Subcutaneous abdominal adipose tissue (tissue), 5 donors: ENCODE measurements around the gene NPTX1.

Experiments
- H3K27ac ChIP-seq: one replicate; pipeline ENCODE4 v1.7.0; 2013; ENCODE audit warnings: low read depth, mild to moderate bottlenecking, inconsistent platforms, low read length, moderate library complexity
- H3K27me3 ChIP-seq, 5 donors: one replicate each; pipeline ENCODE4 v1.7.0; 2013; ENCODE audit warnings: low read length in 5 of 5, inconsistent platforms in 1 of 5; ENCODE audit not compliant: control insufficient read depth in 5 of 5, insufficient read depth in 4 of 5
- H3K36me3 ChIP-seq, 5 donors: one replicate each; pipeline ENCODE4 v1.7.0; 2013; ENCODE audit warnings: low read length in 5 of 5; ENCODE audit not compliant: control insufficient read depth in 5 of 5, insufficient read depth in 5 of 5
- H3K4me1 ChIP-seq, 5 donors: one replicate each; pipeline ENCODE4 v1.7.0; 2013; ENCODE audit warnings: low read length in 5 of 5, mild to moderate bottlenecking in 3 of 5, moderate library complexity in 1 of 5; ENCODE audit not compliant: control insufficient read depth in 5 of 5, insufficient read depth in 5 of 5
- H3K4me3 ChIP-seq, 5 donors: one replicate each; pipeline ENCODE4 v1.7.0; 2013; ENCODE audit warnings: low read length in 5 of 5, low read depth in 1 of 5
- H3K9ac ChIP-seq, 5 donors: one replicate each; pipeline ENCODE4 v1.7.0; 2013; ENCODE audit warnings: low read length in 5 of 5, mild to moderate bottlenecking in 4 of 5, moderate library complexity in 3 of 5
- H3K9me3 ChIP-seq, 5 donors: one replicate each; pipeline ENCODE4 v1.7.0; 2013; ENCODE audit warnings: low read length in 5 of 5; ENCODE audit not compliant: control insufficient read depth in 5 of 5
- donor health status: healthy.
- donor health status: healthy.
- donor health status: healthy.
- donor health status: healthy.
- donor health status: healthy.

NPTX1 gene

GRCh38 chr17:80480248-80480647, 3.8 kb upstream of the NPTX1 start:
- H3K9ac ChIP-seq: no peak overlapping the region
- H3K27ac ChIP-seq: no peak overlapping the region
- H3K4me1 ChIP-seq: peaks cover 0 to 31% (median 23%) of the 10 kb centered on the region in 5 donors
- H3K27me3 ChIP-seq: peaks cover 43 to 72% (median 64%) of the 10 kb centered on the region in 5 donors
- no peaks in the 10 kb centered on the region for H3K36me3 ChIP-seq
- no peaks in the 10 kb centered on the region for H3K9me3 ChIP-seq
- no peak overlapping the region for H3K4me3 ChIP-seq

GRCh38 chr17:80479246-80479566, 2.8 kb upstream of the NPTX1 start:
- Histone ChIP-seq H3K27ac (no peak overlapping the region), H3K27me3 (peaks cover 47 to 82% (median 74%) of the 10 kb centered on the region in 5 donors), H3K9ac (no peak overlapping the region), H3K4me1 (peaks cover 0 to 40% (median 33%) of the 10 kb centered on the region in 5 donors), H3K36me3 (no peaks in the 10 kb centered on the region), H3K4me3 (no peak overlapping the region), H3K9me3 (no peaks in the 10 kb centered on the region)

DNA sequence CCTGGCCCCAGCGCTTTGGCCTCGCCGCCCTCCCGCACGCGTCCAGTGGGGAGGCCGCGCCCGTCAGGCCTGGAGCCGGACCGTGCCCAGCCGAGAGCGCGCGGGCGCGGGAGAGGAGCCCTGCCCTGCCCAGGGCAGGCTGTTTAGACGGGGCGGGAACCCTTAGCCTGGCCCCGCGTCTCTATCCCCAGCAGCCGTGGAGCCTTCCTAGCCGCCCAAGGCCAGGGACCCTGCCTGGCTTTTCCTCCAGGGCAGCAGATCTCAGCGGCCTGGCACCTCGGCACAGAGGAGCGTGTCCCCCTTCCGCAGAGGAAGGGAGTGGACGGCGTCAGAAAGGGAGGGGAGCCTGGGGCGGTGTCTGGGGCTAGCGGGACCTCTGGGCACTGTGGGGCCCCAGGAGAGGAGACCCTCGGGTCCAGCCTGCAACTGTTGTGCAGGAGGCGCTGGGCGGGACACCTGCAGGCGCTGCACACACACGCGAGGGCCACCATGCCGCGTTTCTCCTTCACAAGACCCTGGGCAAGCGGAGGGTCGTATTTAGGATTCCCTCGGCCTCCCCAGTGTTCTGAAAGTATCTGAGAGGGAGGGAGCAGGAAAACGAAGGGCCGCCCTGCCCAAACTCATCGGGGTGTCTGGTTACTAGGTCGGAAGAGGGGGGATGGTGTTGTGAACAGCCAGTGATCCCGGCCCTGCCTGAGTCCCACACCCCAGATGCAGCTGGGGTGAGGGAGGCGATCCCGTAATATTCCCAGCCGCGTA, 2.3 kb upstream of the NPTX1 start:
- peaks cover 52 to 83% (median 79%) of the 10 kb centered on the region in 5 donors for H3K27me3 ChIP-seq
- H3K36me3 ChIP-seq: no peaks in the 10 kb centered on the region
- H3K4me3 ChIP-seq: peak overlapping the region in 2 of 5 donors; percentile 43 to 51
- peaks cover 0 to 41% (median 33%) of the 10 kb centered on the region in 5 donors for H3K4me1 ChIP-seq
- no peaks in the 10 kb centered on the region for H3K9me3 ChIP-seq
- H3K27ac ChIP-seq: no peak overlapping the region
- no peak overlapping the region for H3K9ac ChIP-seq

GRCh38 chr17:80477647-80478478, 1.5 kb upstream of the NPTX1 start:
- no peaks in the 10 kb centered on the region for H3K9me3 ChIP-seq
- no peak overlapping the region for H3K27ac ChIP-seq
- no peak overlapping the region for H3K9ac ChIP-seq
- peaks cover 56 to 86% (median 82%) of the 10 kb centered on the region in 5 donors for H3K27me3 ChIP-seq
- H3K4me1 ChIP-seq: peaks cover 0 to 41% (median 33%) of the 10 kb centered on the region in 5 donors
- H3K4me3 ChIP-seq: peak overlapping the region in 2 of 5 donors; percentile 43 to 51
- H3K36me3 ChIP-seq: no peaks in the 10 kb centered on the region

DNA sequence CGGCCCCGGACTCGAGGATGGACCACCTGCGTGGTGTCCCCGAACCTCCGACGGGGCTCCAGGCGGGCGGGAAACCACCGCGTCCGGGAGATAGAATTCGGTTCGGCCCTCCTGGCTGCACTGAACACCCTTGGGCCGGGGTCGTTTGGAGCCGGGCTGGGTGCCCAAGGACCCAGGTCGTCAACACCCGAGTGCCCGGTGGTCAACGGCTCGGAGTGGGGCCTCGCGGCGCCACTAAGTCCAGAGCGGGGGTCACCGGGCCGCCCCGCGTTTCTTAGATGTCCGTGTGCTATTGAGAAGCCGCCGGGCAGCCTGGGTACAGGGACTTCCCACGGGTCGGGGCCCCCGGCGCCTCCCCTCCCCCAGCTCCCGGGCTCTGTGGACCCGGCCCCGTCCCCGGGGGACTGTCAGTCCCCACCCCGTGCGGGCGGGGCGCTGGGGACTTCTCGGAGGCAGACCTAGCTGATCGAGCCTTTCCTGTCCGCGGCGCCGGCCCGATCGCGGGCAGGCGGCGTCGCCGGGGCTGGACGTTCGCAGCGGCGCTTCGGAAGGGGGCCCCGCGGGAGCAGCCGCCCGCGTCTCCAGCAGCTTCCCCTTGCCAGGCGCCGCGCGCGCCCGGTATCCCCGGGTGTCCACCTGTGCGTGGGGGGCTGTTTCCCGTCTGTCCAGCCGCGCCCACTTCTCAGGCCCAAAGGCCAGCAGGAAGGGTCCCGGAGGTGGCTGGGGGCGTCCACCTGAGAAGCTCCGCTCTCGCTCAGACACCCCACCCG, 655 bp upstream of the NPTX1 start:
- no peak overlapping the region for H3K27ac ChIP-seq
- no peak overlapping the region for H3K9ac ChIP-seq
- H3K4me3 ChIP-seq: no peak overlapping the region
- no peaks in the 10 kb centered on the region for H3K9me3 ChIP-seq
- H3K4me1 ChIP-seq: peaks cover 0 to 41% (median 33%) of the 10 kb centered on the region in 5 donors
- H3K27me3 ChIP-seq: peaks cover 55 to 86% (median 82%) of the 10 kb centered on the region in 5 donors
- no peaks in the 10 kb centered on the region for H3K36me3 ChIP-seq

DNA sequence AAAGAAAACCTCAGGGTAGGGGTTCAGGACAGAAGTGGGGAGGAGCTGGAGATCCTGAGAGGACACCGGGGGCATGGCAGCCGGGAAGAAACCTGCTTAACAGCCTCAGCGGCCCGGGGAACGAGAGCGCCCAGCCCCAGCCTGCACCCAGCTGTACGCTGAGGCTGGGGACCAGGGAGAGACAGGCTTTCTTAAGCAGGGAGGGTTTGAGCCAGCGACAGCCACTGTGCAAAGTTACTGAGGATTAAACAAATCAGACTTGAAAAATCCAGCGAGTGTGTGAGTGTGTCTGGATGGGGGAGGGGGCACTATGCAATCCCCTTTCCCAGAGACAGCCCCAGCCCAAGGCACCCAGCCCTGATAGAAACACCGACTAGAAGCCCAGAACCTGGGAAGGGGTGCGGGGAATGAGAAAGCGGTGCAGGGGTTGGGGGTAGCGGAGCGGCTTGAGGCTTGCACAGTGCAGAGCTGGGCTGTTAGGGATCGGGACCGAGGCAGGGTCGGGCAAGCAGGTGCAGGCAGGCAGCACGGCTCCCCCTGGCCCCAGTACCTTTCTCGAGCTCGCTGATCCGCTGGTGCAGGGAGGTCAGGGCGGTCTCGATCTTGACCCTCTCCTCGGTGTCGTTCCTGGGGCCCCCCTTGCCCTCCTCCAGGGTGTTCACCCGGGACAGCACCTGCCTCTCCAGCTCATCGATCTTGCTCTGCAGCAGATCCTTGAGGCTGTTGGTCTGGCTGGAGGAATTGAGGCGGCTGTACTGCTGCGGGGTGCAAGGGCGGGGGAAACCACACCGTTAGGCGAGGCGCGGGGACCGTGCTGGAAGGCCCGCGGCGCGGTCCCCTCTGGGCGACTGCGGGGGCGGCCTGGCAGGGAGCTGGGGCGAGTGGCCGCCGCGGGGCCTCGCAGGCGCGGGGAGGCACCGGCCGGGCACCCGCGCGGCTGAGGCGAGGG, 1.2 kb downstream of the NPTX1 start:
- H3K4me3 ChIP-seq: no peak overlapping the region
- peaks cover 54 to 86% (median 78%) of the 10 kb centered on the region in 5 donors for H3K27me3 ChIP-seq
- no peaks in the 10 kb centered on the region for H3K36me3 ChIP-seq
- no peaks in the 10 kb centered on the region for H3K9me3 ChIP-seq
- H3K27ac ChIP-seq: no peak overlapping the region
- H3K4me1 ChIP-seq: peaks cover 0 to 41% (median 33%) of the 10 kb centered on the region in 5 donors
- no peak overlapping the region for H3K9ac ChIP-seq

DNA sequence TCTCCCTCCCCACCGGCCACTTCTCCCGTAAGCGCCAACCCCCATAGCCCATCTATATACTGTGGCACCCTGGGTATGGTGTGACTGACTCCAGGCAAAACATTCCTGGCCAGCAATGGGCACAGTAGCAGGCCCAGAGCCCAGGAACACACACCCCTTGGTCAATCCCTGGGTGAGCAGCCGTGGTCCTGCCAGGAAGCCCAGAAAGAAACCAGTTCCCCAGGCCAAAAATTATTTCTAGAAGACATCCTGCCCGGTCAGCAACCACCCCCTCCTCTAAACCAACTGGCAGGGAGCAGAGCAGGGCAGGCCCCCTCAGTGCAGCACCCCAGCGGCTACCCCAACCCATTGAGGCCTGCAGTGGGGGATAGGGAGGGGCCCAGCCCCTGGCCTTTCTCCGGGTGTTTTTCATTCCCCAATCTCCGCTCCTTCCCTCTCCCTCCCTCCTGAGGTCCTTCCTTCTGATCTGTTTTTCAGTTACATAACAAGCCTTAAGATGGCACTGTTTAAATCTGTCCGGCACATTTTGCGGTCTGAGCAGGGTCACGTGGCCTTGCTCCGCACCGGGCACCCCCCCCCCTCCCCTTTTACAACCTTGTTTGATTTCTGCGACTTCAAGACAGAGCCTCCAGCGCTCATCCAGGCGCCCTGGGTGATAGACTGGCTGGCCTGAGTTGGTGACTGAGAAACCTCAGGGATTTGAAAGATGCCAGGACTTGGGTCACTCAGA, 2.0 kb downstream of the NPTX1 start:
- Histone ChIP-seq H3K9me3 (no peaks in the 10 kb centered on the region), H3K27me3 (peaks cover 53 to 90% (median 83%) of the 10 kb centered on the region in 5 donors), H3K9ac (no peak overlapping the region)

GRCh38 chr17:80473701-80474100, 2.7 kb downstream of the NPTX1 start:
- Histone ChIP-seq H3K9me3 (no peaks in the 10 kb centered on the region), H3K4me3 (no peak overlapping the region), H3K4me1 (peaks cover 0 to 40% (median 33%) of the 10 kb centered on the region in 5 donors), H3K36me3 (no peaks in the 10 kb centered on the region), H3K27me3 (peaks cover 53 to 90% (median 83%) of the 10 kb centered on the region in 5 donors), H3K9ac (no peak overlapping the region), H3K27ac (no peak overlapping the region)

More for the DNA sequence above, 2.0 kb downstream of the NPTX1 start:
- H3K27ac ChIP-seq: no peak overlapping the region
- no peak overlapping the region for H3K4me3 ChIP-seq
- no peaks in the 10 kb centered on the region for H3K36me3 ChIP-seq
- H3K4me1 ChIP-seq: peaks cover 0 to 41% (median 33%) of the 10 kb centered on the region in 5 donors
